Fibroblast of skin of right quadriceps (primary cell): ENCODE measurements around the gene ENDOG.

Source experiments
- DNase-seq: peaks from one replicate; pipeline ENCODE4 v3.0.0-alpha.2; 2013

The ENDOG gene

GRCh38 chr9:128802482-128802881, 15.8 kb upstream of the ENDOG start:
- no peak for DNase-seq

GRCh38 chr9:128805661-128806060, 12.6 kb upstream of the ENDOG start:
- no peak for DNase-seq

GRCh38 chr9:128807827-128808226, 10.5 kb upstream of the ENDOG start:
- DNase-seq = no peak

- no peak for DNase-seq
Observed at GRCh38 chr9:128808543-128808942, 9.8 kb upstream of the ENDOG start.

DNA sequence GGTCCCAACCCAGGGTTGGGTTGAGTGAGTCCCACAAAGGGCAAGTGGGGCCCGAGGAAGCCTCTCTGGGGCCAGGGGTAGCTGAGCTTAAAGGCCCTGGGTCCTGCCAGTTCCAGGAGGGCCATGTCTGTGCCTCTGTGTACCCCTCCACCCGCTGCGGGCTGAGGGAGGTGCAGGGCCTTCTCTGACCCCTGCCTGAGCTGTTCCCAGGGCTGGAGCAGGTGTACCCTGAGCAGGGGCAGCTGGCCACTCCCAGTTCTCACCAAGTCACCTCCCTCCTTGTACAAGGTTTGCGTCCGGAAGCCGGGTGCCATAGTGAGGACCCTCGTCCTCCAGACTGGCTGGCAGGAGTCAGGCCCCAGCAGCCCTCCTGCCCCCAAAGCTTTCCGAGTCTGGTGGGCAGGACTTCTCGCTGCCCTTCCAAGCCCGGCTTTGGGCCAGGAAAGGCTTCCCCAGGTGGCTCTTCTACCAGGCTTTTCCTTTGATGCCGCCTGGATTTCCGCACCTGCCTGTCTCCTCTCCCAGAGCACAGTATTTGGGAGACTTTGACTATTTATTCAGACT, 9.2 kb upstream of the ENDOG start:
- DNase-seq = no peak

GRCh38 chr9:128809831-128810230, 8.5 kb upstream of the ENDOG start:
- DNase-seq = no peak

DNA sequence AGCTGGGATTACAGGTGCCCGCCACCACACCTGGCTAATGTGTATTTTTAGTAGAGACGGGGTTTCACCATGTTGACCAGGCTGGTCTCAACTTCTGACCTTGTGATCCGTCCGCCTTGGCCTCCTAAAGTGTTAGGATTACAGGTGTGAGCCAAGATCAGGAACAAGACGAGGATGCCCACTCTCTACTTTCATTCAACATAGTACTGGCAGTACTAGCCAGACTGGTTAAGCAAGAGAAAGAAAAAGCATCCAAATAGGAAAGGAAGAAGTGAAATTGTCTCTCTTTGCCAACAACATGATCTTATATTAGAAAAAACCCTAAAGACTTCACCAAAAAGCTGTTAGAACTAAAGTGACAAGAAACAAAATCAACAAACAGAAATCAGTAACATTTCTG, 7.4 kb upstream of the ENDOG start:
- no peak for DNase-seq

- peak; percentile 9 for DNase-seq
Observed at GRCh38 chr9:128818839-128819715, 777 bp downstream of the ENDOG start.

GRCh38 chr9:128819716-128820664, 1.7 kb downstream of the ENDOG start:
- peak; percentile 55 for DNase-seq

DNA sequence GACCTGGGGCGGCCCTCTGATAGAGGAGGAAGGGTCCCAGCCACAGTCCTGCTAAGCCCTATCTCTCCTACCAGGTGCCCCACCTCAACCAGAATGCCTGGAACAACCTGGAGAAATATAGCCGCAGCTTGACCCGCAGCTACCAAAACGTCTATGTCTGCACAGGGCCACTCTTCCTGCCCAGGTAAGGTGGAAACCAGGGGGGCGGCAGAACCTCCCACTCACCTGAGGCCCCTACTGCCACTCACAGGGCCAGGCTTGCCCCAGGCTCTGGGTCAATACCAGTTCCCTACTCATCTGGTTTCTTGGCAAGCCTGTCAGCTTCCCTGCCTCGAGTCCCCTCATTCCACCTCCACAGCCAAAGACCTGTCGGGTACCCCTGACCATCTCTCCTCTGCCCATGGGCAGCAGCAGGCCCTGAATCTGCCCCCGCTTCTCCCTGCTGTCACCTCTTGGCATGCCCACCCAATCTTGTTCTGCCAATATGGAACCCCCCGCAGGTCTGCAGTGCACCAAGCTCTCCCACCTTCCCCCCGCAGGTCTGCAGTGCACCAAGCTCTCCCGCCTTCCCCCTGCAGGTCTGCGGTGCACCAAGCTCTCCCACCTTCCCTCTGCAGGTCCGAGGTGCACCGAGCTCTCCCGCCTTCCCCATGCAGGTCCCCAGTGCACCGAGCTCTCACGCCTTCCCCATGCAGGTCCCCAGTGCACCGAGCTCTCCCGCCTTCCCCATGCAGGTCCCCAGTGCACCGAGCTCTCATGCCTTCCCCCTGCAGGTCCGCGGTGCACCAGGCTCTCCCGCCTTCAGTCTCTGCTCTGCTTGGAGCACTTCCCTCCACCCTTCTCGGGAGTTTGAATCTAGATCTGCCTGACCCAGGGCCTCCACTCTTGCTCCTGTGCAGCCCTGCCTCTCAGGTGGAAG, 2.6 kb downstream of the ENDOG start:
- no peak for DNase-seq

DNA sequence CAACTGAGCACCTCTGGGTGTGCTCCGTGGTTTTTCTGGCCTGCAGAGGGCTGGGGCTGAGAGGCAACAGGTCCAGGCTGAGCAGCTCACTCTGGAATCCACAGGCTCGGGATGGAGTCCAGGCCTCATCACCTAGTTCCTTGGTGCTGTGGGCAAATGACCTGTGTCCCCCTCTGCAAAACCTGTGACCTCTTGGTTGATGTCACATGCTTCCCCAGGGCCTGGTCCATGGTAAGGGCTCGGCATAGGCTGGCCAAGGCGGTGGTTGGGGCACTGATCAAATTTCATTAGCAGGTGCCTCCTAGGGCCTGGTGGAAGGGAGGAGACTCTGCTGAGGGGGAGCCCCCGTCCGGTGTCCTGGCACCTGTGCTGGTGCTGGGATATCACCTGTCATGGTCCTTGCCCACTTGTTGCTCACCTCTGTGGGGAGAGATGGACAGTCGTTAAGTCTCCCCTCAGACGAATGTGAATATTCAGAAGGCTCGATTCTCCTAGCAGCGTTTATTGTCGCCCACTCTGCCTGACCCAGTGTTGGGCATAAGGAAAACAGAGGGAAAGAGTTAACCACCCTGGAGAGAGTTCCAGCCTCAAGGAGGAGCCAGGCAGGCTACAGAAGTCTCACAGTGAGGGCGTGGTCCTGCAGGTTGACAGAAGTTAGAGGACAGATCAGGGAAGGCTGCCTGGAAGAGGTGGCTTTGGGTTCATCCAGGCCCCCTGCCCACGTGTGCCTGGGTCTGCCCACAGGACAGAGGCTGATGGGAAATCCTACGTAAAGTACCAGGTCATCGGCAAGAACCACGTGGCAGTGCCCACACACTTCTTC, 3.5 kb downstream of the ENDOG start:
- DNase-seq = no peak

- DNase-seq = no peak
Observed at GRCh38 chr9:128822407-128823042, 4.2 kb downstream of the ENDOG start.

- no peak for DNase-seq
Observed at GRCh38 chr9:128823362-128823902, 5.1 kb downstream of the ENDOG start.

DNA sequence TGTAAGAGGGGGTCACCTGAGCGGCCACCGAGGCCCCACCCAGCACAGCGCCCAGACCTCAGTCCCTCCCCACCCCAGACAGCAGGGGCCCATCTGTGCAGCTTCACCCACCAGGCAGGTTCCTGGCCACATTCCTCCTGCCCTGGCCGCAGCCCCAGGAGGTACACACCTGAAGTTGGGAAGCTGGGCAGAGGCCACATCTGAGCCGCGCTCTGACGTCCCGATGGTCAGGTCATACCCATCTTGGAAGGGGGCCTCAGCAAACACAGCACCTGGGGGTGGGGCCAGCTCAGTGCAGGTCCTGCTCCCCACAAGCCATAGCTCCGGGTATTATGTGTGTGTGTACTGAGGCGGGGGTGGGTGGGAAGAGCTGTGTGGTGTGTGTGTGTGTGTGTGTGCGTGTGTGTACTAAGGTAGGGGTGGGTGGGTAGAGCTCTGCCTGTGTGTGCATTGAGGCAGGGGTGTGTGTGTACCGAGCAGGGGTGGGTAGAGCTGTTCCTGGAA, 5.7 kb downstream of the ENDOG start:
- no peak for DNase-seq

GRCh38 chr9:128824911-128825310, 6.6 kb downstream of the ENDOG start:
- no peak for DNase-seq

DNA sequence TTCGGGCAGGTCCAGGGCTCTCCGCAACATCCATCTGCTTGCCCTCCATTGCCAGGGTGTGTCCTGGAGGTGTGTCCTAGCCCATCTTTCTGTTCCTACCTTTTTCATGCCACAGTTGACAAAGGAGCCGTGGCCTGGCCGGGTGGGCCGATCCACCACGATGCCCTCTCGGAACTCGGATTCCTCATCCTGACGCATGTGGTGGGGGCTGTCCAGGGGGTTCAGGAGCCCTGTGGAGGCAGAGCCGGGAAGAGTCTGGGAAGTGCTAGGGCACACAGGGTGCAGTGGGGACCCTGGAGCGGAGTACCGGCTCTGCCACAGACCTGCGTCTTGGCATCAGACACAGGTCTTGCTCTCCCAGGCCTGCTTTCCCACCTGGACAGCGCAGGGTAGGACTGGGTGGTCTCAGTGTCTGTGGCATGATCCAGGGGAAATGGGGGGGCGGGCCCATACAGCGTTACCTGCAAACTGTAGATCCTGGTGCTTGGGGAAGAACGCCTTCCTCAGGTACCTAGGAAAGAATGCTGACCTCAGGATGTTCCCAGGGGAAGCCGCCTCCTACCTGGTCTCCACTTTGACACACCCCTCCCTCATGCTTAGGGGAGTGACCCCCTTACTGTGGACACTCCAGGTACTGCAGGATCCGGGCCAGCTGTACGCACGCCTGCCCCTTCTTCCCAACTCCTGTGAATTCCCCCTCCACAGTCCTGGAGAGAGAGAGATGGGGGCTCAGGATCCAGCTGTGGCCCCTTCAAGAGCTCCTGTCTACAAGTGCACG, 7.8 kb downstream of the ENDOG start:
- no peak for DNase-seq

DNA sequence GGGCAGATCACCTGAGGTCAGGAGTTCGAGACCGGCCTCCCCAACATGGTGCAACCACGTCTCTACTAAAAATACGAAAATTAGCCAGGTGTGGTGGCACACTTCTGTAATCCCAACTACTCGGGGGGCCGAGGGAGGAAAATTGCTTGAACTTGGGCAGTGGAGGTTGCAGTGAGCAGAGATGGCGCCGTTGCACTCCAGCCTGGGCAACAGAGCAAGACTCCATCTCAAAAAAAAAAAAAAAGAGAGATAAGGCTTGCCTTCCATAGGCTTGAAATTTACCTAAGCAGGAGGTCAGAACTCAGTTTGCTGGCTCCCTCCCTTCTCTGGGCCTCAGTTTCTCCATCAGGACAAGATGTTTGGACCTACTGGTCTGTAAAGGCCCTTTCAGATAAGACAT, 10.0 kb downstream of the ENDOG start:
- no peak for DNase-seq

- no peak for DNase-seq
Observed at GRCh38 chr9:128828719-128829452, 10.6 kb downstream of the ENDOG start.
